ENCODE results near the gene PPP1R1C.

Gene PPP1R1C

GRCh38 chr2:181972431-181973170 is 13.1 kb upstream of the PPP1R1C start:
- DNase-seq = no peak

DNA sequence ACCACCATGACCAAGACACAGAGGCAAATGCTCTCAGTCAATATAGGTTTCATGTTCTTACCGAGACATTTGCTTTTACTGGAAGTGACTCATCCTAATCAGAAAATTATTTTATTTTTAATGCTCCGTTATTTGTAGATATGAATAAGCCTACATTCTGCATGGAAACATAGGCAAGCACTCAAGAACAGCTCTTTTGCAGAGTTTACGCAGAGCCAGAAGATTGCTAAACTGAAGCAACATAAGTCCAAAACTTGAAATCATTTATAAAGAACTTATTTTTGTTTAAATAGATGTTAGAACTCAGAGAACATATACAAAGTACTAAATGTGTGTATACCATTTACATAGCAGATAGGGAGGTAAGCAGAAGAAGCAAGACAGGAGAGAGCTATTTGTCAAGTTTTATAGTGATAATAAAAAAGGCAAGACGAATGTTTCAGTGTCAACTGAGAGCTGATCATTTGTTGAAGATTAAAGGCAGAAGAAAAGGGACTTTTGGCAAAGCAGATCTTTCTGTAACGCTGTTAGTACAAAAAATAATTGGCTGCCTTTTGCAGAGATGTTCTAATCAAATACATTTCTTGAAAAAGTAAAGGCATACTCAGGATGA is 12.4 kb upstream of the PPP1R1C start:
- DNase-seq = no peak

DNA sequence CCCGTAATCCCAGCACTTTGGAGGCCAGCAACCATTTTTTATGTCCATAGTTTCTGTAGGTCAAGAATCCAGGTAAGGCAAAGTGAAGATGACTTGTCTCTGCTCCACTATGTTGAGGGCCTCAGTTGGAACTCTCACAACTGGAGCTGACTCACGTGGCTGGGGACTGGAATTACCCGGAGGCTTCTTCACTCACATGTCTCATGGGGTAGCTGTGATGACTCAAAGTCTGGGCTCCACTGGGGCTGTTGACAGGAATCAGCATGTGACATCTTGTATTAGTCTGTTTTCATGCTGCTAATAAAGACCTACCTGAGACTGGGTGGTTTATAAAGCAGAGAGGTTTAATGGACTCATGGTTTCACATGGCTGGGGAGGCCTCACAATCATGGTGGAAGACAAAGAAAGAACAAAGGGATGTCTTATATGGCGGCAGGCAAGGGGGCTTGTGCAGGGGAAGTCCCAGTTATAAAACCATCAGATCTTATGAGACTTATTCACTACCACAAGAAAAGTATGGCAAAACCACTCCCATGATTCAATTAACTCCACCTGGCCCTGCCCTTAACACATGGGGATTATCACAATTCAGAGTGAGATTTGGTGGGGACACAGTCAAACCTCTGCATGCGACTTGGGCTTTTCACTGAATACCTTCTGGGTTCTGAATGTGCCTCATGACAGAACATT is 7.8 kb upstream of the PPP1R1C start:
- DNase-seq = peak; percentile 11

DNA sequence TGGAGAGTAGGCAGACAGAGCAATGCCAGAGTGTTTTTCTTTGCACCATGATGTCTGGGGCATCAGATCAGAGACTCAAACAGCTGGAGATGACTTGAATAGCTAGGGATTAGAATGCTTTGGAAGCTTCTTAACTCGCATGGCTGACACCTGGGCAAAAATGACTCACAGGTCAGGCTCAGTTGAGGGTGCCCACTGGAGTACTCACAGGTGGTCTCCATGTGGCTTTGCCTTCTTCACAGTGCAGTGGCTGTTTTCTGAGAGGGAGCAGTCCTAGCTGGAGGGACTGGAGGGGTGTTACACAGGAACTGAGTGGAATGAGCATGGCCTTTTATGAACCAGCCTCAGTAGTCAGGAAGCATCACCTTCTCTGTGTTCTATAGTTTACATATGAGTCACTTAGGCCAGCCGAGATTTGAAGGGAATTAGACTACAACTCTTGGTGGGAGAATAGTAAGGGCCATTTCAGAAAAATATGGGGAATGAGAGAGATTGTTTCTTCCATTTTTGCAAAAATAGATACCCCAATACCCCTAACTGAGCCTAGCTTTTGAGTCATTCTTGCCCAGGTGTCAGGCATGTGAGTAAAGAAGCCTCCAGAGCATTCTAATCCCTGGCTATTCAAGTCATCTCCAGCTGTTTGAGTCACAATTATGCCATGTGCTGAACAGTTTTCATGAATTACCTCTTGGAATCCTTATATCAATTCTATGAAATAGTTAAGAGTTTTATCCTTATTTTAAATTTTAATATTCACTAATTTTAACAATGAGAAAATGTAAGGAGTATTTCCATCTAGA is 7.1 kb upstream of the PPP1R1C start:
- DNase-seq = no peak

DNA sequence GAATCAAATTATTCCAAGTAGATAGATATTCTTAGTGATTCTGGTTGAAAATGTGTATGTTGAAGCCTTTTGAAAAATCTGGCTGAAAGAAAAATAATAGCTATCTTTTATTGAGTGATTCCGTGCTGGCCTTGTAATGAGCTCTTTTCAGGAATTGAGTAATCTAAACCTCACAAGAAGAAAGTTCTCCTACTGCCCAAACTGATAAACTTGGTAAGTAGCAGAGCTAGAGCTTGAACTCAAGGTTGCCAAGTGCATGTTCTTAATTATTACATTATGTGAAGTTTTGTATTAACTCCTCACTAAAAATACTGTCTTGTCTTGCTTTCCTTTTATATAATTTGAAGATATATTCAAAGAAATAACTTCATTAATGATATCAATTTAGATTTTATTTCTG is 1.6 kb upstream of the PPP1R1C start:
- no peak for DNase-seq

DNA sequence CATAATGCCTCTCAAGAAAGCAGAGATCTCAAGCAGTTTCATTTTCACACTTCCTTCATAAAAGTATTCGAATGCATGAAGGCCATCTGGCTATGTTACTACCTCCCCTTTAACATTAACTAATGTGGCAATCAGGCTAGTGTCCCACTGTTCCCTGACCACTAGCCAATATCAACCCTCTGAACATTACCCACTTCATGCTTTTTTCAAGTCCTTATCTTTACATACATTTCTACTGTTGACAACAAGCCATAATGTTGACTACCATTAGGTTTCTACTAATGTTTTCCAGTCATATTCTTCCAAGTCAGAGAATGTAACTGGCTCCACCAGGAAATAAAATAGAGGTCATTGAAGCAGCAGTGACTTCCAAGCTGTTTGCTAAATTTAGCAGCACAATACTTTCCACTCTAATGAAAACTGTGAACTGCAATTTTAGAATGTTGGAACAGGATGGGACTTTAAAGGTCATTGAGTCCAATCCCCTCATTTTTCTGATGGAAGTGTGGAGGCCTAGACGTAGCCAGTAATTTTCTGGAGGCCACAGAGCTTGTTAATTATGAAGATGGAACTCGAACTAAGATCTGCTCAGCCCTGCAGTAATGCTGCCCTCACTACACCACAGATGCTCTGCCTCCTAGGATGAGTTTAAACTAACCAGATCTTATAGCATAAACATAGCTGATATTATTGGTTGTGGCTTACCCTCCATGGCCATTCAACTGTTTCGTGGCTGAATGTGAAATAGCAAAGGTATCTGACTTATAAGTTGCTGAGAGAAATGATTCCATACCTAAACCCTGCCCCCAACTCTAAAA is 630 bp upstream of the PPP1R1C start:
- DNase-seq = no peak

GRCh38 chr2:181988154-181988924 is 2.7 kb downstream of the PPP1R1C start:
- DNase-seq = no peak

GRCh38 chr2:181989099-181989498 is 3.4 kb downstream of the PPP1R1C start:
- DNase-seq = no peak

DNA sequence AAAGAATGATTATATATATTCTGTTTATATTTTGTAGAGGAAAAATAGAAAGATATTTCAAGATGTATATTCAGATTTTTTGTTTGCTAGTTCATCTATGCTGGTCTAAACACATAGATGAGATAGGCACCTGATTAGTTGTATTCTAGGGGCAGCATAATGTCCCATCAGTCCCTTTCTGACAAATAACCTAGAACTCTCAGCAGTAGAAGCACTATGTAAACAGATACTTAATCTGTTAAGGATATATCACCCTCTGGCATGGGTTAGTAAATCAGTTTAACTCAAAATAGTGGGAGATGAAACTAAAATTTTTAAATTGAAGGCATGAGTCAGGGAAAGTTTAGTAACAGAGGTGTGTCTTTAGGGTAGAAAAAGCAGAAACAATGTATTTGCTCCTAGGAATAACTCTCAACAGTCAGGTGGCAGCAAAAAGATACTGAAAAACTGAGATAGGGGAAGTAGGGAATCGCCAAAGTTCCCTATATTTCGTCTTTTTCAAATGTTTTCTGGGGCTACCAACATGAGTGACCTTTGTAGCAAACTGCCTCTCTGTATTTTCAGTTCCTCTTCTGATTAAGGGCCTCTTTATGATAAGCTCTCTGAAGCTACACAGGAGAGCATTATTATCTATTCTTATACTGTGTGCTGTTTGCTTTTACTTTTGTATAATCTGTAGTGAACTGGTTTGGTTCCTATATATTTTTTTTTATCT is 5.7 kb downstream of the PPP1R1C start:
- no peak for DNase-seq

GRCh38 chr2:181992776-181993175 is 7.1 kb downstream of the PPP1R1C start:
- no peak for DNase-seq

DNA sequence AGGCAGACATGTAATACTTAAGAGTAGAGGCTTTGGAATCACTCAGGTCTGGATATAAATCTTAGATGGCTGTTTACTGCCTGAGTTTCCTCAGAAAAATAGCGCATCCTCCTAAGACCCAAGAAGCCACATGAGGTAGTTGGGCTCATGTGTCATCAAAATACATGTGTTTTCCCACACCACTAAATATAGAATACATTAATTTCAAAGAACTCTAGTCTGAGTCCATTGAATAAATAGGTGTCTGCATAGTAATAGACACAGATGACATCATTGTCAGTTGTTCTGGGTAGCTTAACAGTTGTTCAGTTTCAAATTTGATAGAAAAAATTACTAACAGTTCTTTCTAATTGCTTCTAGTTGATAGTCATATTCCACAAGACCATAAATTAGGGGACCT is 9.6 kb downstream of the PPP1R1C start:
- DNase-seq = no peak

- DNase-seq = no peak
Measured at GRCh38 chr2:181998041-181998835, 12.6 kb downstream of the PPP1R1C start.

- no peak for DNase-seq
Measured at GRCh38 chr2:181998891-181999654, 13.4 kb downstream of the PPP1R1C start.

DNA sequence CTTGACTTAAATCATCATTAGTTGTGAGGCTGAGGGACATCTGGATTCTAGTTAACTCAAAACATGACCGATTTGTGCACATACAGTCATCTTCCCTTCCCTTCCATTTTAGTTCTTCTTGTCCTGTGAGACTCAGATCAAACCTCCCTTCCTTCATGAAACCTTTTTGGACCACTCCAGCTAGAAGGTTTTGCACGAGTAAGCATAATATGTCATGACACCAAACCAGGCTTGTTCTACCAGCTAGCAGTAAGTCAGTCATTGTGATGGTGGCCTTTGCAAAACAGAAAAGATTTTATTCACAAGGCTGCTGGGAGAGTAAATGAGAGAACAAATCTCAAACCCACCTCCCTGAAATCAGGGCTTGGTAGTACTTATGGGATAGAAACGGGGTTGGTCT is 14.3 kb downstream of the PPP1R1C start:
- no peak for DNase-seq

DNA sequence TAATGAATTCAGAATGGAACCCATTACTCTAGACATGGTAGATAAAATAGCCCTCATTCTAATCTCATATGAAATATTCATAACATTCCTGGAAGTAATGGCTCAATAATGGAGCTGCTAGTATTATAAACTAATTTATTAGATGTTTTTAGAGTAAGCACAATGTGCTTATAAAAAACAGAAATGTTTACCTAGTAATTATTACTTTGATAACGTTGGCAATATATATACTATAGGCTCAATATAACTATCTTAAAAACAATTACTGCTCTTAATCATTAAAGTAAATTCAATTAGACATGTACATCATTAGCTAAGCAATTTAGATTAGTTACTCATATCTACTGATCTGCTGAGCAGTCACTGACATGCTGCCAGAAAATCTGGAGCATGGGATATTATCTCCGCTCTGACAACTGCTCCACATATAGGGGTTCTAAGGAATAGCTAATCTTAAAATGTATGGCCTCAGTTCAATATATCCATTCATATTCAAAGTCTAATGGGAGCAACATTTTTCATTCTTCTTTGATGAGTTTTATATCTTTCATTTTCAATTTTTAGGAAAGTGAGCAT is 19.4 kb downstream of the PPP1R1C start:
- no peak for DNase-seq

DNA sequence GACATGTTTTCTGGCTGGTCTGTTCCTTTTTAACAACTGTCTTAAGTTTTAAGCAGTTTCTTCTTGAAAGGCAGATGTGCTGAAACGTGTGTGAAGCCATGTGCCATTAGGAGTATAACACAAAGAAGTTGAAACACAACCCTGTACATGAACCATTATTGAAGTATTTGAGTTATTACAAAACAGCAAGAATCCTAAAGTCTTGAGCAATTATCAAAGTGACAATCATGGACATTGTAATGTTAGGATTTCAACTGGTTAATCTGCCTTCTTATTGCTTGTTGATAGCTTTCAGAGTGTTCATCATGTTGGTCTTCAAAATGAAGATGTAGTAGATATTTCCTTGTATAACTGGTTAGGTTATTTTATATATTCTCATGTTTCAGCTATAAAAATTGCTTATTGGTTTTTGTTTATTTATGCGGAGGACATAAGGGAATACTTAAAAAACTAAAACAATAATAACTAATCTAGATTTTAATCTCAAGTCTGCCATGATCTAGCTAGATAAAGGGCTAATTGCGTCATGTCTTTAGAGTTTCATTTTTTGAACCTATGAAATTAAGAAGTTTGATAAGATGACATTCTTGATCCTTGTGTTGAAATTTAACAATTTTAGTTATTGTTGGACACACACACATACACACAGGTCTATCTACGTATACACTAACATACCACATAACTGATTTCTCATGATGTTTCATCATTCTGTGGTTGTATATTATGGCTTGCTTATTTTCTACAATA is 21.1 kb downstream of the PPP1R1C start:
- DNase-seq = no peak

DNA sequence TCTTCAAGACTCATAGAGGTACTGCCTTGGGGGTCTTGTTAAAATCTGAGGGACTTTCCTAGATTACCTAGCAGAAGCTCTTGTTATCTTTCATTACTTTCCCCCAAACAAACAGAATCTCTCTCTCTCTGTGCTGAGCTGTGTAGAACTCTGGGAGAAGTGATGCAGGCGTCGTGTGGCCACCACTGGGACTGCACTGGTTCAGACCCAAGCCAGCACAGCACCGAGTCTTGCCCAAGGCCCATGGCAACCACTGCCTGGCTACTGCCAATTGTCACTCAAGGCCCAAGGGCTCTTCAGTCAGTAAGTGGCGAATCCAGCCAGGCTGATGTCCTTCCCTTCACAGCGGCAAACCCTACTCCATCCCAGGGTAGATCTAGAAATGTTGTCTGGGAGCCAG is 28.6 kb downstream of the PPP1R1C start:
- DNase-seq = no peak

All from activated naive CD4-positive, alpha-beta T cell treated with Interleukin-2 at 50 U/mL for 16 hours (primary cell).